Activated CD4-positive, alpha-beta T cell treated with anti-CD3 and anti-CD28 coated beads for 1 hour (primary cell): ENCODE data around the gene OFD1.

Experiments
- DNase-seq: peaks from one replicate; pipeline ENCODE4 v3.0.0-alpha.2; 2020

Gene OFD1, protein sequence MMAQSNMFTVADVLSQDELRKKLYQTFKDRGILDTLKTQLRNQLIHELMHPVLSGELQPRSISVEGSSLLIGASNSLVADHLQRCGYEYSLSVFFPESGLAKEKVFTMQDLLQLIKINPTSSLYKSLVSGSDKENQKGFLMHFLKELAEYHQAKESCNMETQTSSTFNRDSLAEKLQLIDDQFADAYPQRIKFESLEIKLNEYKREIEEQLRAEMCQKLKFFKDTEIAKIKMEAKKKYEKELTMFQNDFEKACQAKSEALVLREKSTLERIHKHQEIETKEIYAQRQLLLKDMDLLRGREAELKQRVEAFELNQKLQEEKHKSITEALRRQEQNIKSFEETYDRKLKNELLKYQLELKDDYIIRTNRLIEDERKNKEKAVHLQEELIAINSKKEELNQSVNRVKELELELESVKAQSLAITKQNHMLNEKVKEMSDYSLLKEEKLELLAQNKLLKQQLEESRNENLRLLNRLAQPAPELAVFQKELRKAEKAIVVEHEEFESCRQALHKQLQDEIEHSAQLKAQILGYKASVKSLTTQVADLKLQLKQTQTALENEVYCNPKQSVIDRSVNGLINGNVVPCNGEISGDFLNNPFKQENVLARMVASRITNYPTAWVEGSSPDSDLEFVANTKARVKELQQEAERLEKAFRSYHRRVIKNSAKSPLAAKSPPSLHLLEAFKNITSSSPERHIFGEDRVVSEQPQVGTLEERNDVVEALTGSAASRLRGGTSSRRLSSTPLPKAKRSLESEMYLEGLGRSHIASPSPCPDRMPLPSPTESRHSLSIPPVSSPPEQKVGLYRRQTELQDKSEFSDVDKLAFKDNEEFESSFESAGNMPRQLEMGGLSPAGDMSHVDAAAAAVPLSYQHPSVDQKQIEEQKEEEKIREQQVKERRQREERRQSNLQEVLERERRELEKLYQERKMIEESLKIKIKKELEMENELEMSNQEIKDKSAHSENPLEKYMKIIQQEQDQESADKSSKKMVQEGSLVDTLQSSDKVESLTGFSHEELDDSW

DNA sequence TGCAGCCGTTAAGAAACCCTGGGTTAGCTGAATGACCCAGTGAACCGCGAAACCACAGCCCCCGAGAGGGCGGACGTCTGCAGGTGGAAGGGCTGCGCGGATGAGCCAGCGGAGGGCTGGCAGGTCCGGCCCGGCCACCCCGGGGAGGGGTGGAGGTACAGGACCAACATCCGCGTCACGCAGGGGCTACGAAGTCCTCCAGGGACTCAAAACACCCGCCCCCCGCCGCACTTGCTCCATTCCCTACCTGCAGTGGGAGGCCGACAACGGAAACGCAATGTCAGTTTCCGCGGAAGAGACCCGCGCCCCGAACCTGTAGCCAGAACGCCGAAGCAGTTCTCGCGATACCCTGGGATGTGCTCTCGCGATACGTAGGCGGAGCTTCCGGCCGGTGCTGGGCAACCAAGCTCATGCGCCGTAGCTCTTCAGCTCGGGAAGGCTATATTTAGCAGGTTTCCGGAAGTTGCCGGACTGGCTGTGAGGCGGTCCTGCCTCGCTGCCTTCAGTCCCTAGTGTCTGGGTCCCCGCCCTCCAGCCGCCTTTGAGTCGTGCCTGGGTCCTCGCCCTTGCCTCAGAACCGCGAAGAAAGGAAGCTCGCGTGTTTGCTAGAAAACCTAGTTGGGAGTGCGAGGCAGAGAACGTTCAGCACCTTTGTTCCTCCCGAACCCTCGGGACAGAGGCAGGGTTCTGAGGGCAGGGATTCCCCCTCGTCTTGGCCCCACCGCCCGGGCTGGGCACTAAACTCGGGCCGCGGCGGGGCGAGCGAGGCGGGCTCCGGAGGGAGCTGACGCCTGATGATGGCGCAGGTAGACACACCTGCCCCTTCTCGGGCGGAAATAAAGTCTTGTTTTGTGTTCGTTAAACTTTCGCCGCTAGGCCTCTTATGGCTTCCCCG is at the start of gene OFD1, which contains the start of gene TRAPPC2:
TSS of gene OFD1 (plus strand) at position 471 of the 895 bp plus-strand sequence. CDS start at position 795, 324 bp downstream.
TSS of gene TRAPPC2 (minus strand) at position 343 of the 895 bp plus-strand sequence. CDS start 14,657 bp downstream, outside the sequence.
- DNase-seq = peak; percentile 81

DNA sequence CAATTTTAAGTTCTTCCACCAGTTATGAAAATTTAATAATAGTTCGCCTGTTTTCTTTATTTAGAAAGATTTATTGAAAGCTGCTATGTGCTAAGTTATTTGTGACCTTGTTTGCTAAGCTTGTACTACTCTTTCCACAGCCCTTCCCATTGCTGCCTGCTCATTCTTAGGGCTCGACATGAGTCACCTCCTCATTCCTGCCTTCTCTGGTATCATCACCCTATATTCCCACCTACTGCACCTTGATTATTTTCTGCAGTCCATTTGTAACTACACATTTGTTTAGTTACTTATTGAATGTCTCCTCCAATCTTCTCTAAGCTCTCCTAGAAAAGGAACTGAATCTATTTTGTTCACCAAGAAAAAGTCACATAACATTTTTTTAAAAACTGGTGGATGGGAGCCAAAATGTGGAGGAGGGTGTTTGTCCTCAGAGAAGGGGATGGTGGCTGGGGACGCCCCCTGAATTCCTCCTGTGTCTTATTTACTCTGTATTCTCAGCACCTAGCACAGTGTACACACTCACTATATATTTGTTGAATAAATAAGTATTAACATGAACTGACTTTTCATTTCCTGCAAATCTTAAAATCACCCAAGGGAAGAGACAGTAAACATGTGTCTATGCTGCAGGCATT is 49.3 kb upstream of the OFD1 start:
- DNase-seq = no peak

DNA sequence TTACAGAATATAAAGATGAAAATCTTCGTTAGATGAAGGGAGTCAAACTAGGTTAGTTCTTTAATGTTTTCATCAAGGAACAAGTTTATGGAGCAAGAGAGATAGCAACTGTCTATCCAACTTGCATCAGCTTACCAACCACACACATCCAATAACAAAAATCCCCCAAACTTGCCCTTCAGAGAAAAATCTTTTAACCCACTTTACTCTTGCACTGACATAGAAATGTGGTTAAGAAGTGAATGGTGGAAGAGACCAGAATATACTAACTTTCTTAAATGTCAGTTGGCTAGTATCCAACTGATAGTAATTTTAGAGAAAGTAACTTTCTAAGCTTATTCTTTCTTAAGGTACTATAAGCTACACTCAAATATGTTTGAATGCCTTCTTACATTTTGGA is 47.3 kb upstream of the OFD1 start:
- no peak for DNase-seq

DNA sequence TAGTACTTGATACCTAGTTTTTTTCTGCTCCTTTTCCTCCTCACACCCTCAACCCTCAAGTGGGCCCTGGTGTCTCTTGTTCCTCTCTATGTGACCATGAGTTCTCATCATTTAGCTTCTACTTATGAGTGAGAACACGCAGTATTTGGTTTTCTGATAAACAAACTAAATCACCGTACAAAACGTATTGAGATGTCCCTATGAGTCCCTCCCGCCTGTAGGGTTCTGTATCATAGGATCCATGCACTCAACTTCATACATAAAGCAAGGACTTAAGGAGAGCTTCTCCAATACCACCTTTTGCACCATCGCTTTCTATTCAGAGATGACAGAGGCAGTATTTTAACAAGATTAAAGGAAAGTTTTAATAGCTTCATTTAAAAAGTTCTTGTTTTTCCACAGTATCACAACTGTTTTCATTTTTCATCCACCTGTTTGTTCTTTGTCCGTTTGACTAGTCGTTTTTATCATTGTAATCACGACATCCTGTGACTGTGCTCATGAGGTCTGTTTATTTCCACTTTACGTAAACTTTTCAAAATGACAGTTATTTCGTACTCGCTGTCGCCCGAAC is 46.1 kb upstream of the OFD1 start:
- no peak for DNase-seq

DNA sequence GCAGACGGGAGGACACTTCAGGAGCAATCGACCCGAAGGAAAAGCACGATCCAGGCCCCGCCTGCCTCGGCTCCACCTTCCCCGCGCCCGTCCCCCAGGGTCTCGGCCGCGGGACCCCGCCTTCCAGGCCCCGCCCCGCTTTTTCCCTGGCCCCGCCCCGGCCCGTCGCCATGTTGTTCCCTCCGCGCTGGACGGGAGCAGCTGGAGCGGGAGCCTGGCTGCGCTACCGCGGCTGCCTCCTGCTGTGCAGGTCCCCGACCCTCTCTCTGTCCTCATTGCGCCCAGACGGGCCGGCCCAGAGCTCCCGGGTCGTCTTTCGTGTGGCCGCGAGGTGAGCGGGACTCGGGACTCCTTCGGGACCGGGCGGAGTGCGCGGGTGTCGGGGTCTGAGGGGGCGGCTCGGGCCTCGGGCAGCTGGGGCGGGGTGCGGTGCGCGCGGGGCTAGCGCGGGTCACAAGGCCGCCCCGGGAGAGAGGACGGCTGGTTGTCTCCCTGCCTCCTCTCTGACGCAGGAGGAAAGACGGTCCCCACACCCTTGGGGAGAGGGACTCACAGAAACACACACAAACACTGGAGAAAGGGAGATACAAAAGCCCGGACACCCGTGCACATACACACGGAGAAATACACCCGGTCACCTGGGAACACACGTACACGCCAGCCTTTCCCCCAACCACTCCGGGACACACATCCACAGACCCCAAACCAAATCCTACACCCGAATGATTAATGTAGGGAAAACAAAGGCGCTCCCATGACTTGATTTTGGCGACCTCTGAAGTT is 45.4 kb upstream of the OFD1 start, which contains the start of gene RAB9A:
TSS of gene RAB9A (plus strand) at position 171 of the 783 bp plus-strand sequence. CDS start 19,619 bp downstream, outside the sequence.
- DNase-seq = peak; percentile 64

DNA sequence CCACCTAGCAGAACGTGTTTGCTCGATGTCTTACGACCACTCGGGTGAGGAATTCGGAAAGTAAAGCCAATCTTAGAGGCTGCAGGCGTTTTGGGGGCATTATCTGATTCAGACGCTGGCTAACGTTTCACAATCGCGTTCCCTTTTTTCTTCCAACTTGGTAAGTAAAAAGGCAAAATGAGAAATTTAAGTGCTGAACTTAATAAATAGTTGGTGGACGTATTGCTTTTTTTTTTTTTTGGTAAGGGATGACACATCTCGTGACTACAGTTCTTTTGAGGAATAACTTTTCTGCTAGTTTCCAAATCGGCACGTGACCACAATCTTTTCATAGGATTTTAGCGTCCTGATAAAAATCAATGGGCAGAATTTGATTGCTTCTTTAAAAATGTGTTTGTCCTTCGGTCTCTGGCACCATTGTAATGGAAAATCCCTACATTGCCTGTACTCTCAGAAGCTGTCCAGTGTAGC is 44.8 kb upstream of the OFD1 start:
- DNase-seq = no peak

DNA sequence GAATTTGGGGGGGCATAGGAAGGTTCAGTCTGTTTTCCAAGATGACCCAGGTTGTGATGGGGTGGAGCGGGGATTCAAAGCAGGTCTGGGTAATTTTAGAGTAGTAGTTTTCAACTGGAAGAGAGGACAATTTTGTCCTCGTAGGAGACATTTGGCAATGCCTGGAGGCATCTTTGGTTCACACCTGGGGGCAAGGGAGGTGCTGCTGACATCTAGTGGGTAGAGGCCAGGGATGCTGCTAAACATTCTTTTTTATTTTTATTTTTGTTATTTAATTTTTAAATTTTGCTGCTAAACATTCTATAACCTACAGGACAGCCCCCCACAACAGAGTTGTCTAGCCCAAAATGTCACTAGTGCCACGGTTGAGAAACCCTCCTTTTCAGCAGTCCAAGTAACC is 43.7 kb upstream of the OFD1 start:
- DNase-seq = no peak

DNA sequence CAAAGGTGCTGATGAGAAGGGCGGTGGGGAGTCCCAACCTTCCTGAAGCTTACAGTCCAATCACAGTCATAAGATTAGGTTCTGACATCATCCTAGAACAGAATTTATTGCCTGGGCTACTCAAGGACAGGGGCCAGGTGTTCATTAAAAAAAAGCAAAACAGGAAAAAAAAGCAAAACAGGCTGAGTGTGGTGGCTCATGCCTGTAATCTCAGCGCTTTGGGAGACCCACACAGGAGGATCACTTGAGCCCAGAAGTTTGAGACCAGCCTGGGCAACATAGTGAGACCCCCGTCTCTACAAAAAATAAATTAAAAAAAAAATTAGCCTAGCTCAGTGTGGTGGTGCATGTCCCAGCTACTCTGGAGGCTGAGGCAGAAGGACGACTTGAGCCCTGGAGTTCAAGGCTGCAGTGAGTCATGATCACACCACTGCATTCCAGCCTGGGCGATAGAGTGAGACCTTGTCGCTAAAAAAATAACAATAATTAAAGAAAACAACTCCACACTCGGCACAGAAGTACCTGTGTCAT is 42.6 kb upstream of the OFD1 start:
- DNase-seq = no peak

DNA sequence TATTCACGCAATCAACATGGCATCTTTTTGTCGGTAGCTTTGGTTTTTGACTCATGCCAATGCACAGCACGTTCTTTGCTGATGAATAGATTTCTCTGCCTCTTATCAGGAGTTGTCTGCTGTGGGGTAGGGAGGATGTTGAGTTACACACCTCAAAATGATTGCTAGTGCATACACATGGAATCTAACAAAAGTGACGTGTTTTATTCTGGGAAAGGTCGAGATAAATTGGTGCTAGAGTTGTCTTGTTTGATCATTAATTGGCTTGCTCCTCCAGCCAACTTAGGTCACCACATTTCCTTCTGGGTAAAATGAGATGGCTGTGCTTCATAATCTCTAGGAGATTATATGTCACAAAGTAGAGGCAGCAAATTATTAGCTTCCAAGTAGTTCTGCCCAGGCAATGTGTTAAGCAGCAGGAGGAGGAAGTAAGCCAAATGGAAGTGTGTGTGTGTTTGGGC is 41.7 kb upstream of the OFD1 start:
- DNase-seq = no peak

DNA sequence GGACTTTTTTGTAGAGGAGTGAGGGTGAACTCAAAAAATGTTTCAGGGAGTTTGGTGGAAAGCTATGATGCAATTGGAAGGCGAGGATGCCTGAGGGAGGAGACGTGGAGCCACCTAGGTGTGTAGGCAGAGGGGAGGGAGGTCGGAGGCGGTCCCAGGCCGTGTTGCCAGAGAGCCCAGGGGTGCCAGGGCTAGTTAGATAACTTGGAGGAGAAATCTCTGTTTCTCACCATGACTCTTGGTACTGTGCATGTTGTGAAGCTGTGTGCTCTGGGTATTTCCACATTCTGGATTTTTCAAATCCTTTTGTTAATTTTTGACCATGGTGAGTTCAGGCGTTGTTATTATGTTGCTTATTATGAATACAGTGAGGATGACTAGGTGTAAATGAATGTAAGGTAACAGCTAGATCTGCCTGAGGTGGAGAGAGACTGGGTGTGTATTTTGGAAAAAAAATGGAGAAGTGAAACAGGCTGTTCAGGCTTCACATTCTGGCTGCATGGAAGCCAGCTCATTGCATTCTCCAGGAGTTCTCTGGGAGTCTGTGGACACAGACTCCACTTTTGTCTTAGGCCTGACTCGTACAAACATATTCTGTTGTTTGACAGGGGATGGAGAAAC is 41.1 kb upstream of the OFD1 start:
- no peak for DNase-seq

DNA sequence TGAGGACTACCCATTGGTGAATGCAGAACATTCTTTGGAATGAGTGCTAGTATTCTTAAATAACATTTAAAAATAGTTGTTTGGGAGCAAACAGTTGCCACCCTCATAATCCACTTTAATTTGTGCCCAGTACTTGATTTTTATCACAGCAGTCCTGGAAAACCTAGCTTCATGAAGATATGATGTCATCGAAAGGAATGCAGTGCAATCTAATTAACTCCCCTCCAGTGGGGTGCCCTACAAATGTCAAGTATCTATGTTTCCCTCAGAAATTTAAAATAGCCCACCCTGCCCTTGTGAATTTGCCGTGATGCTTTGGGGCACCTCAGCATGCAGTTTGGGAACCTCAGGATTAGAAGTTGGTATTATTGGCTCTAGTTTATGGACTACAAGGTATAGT is 40.2 kb upstream of the OFD1 start:
- DNase-seq = no peak

DNA sequence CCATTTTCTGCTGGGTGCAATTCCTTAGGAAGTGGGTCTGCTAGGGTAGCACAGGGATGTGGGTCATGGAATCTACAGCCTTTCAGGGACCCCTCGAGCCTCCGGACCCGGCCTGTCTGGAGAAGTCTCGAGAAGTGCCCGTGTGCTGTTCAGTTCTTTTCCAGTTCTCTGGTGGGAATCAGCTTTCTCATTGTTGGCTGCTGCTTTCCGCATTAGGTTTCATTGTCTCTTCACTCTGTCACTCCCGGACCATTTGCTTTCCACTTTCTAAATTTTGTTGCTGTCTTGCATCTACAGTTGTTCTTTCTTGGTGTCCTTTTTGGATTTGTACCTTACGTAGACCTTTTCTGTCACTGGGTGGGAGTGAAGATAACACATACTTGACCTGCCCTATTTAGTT is 39.6 kb upstream of the OFD1 start:
- DNase-seq = no peak

DNA sequence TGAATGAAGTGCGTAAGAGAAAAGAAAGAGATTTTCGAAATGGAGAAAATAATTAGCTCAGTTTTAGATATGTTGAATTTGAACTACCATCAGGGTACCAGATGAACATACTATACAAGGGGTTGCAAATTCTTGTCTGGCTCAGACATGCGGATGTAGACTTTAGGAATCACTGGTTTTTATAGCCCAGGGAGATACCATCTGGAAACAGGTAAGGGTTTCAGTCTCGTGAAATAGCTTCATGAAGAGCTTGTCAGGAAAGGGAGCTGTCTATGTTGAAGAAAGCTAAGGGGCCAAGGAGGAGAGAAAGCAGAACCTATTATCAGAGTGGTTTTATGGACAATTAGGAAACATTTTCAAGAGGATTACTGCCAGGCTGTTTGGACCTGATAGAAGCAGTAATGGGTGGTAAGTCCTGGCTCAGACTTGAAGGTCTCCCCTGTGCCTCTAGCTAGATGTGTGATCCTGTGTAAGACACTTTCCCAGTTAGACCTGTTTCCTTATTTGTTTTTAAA is 38.9 kb upstream of the OFD1 start:
- DNase-seq = no peak

DNA sequence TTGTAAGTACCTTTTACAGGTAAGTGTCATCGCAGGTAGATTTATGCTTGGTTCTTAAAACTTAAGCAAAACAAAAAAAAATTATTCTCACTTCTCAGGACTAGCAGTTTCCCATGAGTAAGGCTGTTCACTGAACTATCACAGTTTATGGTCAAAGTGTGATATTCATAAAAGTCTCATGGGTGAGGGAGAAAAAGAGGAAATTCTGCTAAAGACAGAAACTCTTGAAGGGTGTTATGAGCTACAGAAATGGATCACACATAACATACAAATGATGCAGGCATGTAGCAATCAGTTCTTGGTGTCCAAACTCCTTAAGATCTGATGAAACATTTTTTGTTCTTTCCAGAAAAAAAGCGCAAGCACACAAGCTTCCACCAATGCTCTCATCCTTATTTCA is 37.1 kb upstream of the OFD1 start:
- no peak for DNase-seq

DNA sequence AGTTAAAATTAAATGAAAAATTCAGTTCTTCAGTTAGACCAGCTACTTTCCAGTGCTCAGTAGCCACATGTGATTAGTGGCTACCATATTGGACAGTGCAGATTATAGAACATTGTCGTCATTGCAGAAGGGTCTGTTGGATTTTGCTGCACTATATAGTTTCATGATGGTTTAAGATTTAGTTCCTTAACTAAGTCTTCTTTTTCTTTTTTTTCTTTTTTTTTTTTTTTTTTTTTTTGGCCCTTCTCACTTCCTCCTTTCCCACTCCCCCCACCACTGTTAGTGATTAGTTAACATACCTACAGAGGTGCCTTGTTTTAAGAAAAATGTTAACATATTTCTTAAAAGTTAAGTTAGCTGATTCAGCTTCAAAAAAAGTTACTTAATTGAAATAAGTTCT is 36.6 kb upstream of the OFD1 start:
- DNase-seq = no peak

DNA sequence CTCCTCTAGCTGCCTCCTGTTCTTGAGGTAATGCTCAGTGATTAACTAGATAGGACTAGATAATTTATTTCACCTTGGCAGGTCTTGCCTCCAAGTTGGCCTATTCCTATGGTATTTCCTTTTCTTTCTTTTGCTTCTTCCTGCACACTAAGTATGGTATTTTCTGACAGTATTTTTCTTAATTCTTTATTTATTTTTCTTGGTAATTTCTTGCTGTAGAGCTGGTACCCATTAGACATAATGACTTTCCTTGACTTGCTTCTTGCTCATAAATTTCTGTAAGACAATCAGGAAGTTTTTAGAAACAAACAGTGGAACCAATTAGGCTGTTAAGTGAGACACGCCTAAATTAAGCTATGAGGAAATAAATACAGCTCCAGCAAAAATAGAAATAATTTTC is 36.1 kb upstream of the OFD1 start:
- DNase-seq = no peak

DNA sequence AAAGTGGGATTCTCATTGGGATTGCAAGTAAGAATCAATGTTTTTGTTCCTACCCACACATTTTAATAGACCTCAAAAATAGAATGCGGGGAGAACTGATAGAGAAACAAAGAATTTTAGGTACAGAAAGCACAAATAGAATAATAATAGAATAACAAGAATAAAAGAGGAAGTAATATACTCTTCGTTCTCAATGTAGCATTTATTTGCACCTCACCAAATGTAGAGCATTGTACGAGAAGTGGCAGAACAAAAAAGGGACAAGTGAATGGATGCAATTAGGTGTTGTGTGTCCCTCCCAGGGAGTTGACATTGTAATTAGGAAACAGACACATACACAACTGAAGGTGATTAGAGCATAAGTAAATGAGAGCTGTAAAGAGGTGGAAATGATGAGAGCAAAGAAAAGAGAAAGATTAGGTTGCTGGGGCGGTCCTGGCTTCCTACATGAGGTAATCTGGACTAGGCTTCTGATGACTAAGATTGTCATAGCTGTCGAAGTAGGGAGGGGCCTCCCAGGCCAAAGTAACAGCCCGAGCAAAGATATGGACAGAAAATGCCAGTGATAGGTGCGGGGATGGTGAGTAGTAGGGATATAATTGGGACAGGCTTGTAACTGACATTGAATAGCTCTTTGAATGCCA is 35.2 kb upstream of the OFD1 start:
- no peak for DNase-seq

DNA sequence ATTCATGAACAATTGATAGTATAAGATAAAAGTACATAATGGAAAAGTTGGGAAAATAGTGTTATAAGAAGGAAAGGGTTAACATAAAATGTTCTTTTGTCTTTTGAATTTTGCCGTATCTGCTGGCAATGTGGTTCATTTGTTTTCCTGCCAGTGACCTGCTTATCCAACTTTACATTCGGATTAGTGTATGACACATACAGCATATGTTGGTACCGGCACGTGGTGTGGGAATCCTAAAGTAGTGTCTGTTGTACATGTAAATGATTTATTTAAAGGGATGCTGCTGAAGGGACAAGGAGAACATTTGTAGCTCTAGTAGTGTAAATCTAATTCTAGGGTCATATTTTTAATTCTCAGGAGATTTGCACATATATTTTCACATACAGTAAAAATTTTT is 34.2 kb upstream of the OFD1 start:
- no peak for DNase-seq
